Fibroblast of lung (primary cell): ENCODE data around the gene BIVM.

Experiments used
- EZH2 ChIP-seq: IDR thresholded peaks from 2 replicates; pipeline ENCODE4 v1.5.1; 2012; ENCODE audit warnings: low read length, control low read depth, mild to moderate bottlenecking; ENCODE audit errors: missing control alignments
- TF ChIP-seq, protein P1 (sequence below), 2 donors: IDR thresholded peaks in 1 of 2; conservative IDR thresholded peaks in 1 of 2; 1 replicate in 1 of 2; 2 replicates in 1 of 2; pipeline ENCODE4 v1.5.1; 2011 to 2012; ENCODE audit warnings: low read length in 2 of 2, control low read depth in 1 of 2, inconsistent platforms in 1 of 2, low read depth in 1 of 2, mild to moderate bottlenecking in 1 of 2

DNA sequence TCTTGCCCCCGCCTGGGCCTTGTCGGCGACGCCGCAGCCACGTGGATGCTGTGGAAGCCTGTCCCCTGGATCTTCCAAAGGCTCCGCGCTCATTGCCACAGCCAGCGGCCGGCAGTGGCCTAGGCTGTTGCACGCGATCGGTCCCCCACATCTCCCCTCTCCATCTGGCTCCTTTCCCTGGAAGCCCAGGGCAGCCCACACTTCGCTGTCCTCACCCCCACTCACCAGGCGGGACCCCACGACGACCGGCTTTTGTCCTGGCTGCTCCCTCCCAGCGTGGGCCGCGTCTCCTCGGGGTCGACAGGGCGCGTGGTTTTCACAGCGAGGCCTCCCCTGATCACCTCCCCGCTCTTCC lies 24.7 kb upstream of the BIVM start:
- TF ChIP-seq, protein P1, sequence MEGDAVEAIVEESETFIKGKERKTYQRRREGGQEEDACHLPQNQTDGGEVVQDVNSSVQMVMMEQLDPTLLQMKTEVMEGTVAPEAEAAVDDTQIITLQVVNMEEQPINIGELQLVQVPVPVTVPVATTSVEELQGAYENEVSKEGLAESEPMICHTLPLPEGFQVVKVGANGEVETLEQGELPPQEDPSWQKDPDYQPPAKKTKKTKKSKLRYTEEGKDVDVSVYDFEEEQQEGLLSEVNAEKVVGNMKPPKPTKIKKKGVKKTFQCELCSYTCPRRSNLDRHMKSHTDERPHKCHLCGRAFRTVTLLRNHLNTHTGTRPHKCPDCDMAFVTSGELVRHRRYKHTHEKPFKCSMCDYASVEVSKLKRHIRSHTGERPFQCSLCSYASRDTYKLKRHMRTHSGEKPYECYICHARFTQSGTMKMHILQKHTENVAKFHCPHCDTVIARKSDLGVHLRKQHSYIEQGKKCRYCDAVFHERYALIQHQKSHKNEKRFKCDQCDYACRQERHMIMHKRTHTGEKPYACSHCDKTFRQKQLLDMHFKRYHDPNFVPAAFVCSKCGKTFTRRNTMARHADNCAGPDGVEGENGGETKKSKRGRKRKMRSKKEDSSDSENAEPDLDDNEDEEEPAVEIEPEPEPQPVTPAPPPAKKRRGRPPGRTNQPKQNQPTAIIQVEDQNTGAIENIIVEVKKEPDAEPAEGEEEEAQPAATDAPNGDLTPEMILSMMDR (conservative IDR thresholded peaks at IDR 0.05 in 1 of 2, IDR thresholded peaks at IDR 0.05 in 1 of 2; ENCODE audit: low read depth in 1 of 2, low read length in 2 of 2) = no peak
- no peak for TF ChIP-seq EZH2
